GM23338 (cell line): ENCODE results near the gene UBTD1. TPM values are rescaled to one million over a fixed set of nuclear protein-coding genes. Genes with fewer than 3 reads are reported as not detected.
"Not testable (repeated sequence)": the region's sequence is repeated elsewhere in the genome, so short reads cannot be mapped to it uniquely, and the experiment has no call there.

Source experiments
- ATAC-seq: fragments of 200-7000 bp; cut with Tn5 transposase; 3 replicates; pipeline ENCODE4 v1.9.1; 2020
- DNase-seq: peaks from one replicate; pipeline ENCODE4 v3.0.0-alpha.2; 2015; ENCODE audit warnings: low spot score
- H2AFZ ChIP-seq: fragments of 200-600 bp; sonication (generic); 2 replicates; pipeline ENCODE4 v1.8.0; 2016; ENCODE audit warnings: antibody characterized with exemption, mild to moderate bottlenecking, moderate library complexity
- H3F3A ChIP-seq: fragments of 200-600 bp; sonication (generic); replicated peaks from 2 replicates; pipeline ENCODE4 v1.8.0; 2017; ENCODE audit warnings: antibody characterized with exemption, mixed run types, low read depth
- H3K27ac ChIP-seq: fragments of 200-600 bp; sonication (generic); 2 replicates; pipeline ENCODE4 v1.6.1; 2016; ENCODE audit warnings: low read depth
- H3K27me3 ChIP-seq: fragments of 200-600 bp; sonication (generic); 2 replicates; pipeline ENCODE4 v1.8.0; 2016; ENCODE audit warnings: mild to moderate bottlenecking, mixed run types, moderate library complexity; ENCODE audit not compliant: insufficient read depth
- H3K36me3 ChIP-seq: fragments of 200-600 bp; sonication (generic); 2 replicates; pipeline ENCODE4 v1.8.0; 2016; ENCODE audit warnings: mild to moderate bottlenecking; ENCODE audit not compliant: insufficient read depth
- H3K4me1 ChIP-seq: fragments of 200-600 bp; sonication (generic); 2 replicates; pipeline ENCODE4 v1.8.0; 2016; ENCODE audit warnings: mild to moderate bottlenecking, moderate library complexity; ENCODE audit not compliant: insufficient read depth
- H3K4me2 ChIP-seq: fragments of 200-600 bp; sonication (generic); 2 replicates; pipeline ENCODE4 v1.7.1; 2017; ENCODE audit warnings: mixed run types
- H3K4me3 ChIP-seq: fragments of 200-600 bp; sonication (generic); 2 replicates; pipeline ENCODE4 v1.6.1; 2016; ENCODE audit warnings: mixed run types
- H3K79me2 ChIP-seq: fragments of 200-600 bp; sonication (generic); replicated peaks from 2 replicates; pipeline ENCODE4 v1.8.0; 2017; ENCODE audit warnings: mild to moderate bottlenecking; ENCODE audit not compliant: insufficient read depth
- H3K9me2 ChIP-seq: fragments of 200-600 bp; sonication (generic); 2 replicates; pipeline ENCODE4 v1.8.0; 2017; ENCODE audit not compliant: insufficient read depth
- H4K20me1 ChIP-seq: fragments of 200-600 bp; sonication (generic); replicated peaks from 2 replicates; pipeline ENCODE4 v1.8.0; 2017; ENCODE audit warnings: mild to moderate bottlenecking; ENCODE audit not compliant: insufficient read depth
- H3K27ac Mint-ChIP-seq: 2 replicates; pipeline ENCODE4 v1.8.0; 2020; ENCODE audit warnings: inconsistent platforms, mild to moderate bottlenecking, moderate library complexity, mixed read lengths
- H3K27me3 Mint-ChIP-seq: 3 replicates; pipeline ENCODE4 v1.8.0; 2022; ENCODE audit warnings: low read depth, mild to moderate bottlenecking, moderate library complexity, mixed read lengths, inconsistent platforms; ENCODE audit not compliant: insufficient read depth, poor library complexity
- H3K36me3 Mint-ChIP-seq: 3 replicates; pipeline ENCODE4 v1.8.0; 2021; ENCODE audit warnings: low read depth, mild to moderate bottlenecking, inconsistent platforms, moderate library complexity, mixed read lengths
- H3K4me1 Mint-ChIP-seq: 3 replicates; pipeline ENCODE4 v1.8.0; 2020; ENCODE audit warnings: mild to moderate bottlenecking, inconsistent platforms, mixed read lengths
- H3K4me3 Mint-ChIP-seq: 3 replicates; pipeline ENCODE4 v1.8.0; 2021; ENCODE audit warnings: moderate library complexity, mild to moderate bottlenecking, inconsistent platforms, mixed read lengths
- H3K9me3 Mint-ChIP-seq: 3 replicates; pipeline ENCODE4 v1.8.0; 2020; ENCODE audit warnings: moderate library complexity, mild to moderate bottlenecking, inconsistent platforms, mixed read lengths
- CTCF ChIP-seq, 2 experiments: fragments of 200-600 bp in 1 of 2; sonication (generic) in 1 of 2; conservative IDR thresholded peaks; 2 replicates each; pipeline versions ENCODE4 v1.5.1 to v1.6.1; 2016 to 2017; ENCODE audit warnings: antibody characterized with exemption in 2 of 2, low read depth in 2 of 2, mild to moderate bottlenecking in 2 of 2, moderate library complexity in 1 of 2
- REST ChIP-seq: IDR thresholded peaks from one replicate; pipeline ENCODE4 v1.6.1; 2018; ENCODE audit warnings: antibody characterized with exemption; ENCODE audit not compliant: unreplicated experiment
- ZNF462 ChIP-seq: fragments of 250-450 bp; sonication (Bioruptor Pico); IDR thresholded peaks from 2 replicates; pipeline ENCODE4 v1.5.0; 2020; ENCODE audit warnings: mild to moderate bottlenecking, moderate library complexity
- polyA plus RNA-seq: library from polyadenylated mRNA; unstranded; fragments of >200 nt; fragmentation: Nextera tagmentation; extraction: Ambion mirVana; gene quantifications from 2 replicates; pipeline ENCODE4 v1.2.1, GENCODE V29; 2016
- total RNA-seq: library from RNA; depleted of rRNA; stranded (reverse); fragments of >200 nt; shearing (Covaris generic); gene quantifications from 2 replicates; pipeline ENCODE4 v1.2.3, GENCODE V29; 2014

Gene UBTD1
- total and polyA plus RNA-seq, 2 experiments from 2014 or later = 17.3 to 29.0 TPM

- not testable (repeated sequence) for H3K27me3 Mint-ChIP-seq, H3K27ac Mint-ChIP-seq, H3K4me3 ChIP-seq, DNase-seq, H3K4me3 Mint-ChIP-seq, H3K4me1 ChIP-seq, ATAC-seq, H3K36me3 ChIP-seq, H2AFZ ChIP-seq, H3K27me3 ChIP-seq, H4K20me1 ChIP-seq, H3K79me2 ChIP-seq, H3K36me3 Mint-ChIP-seq, H3K9me3 Mint-ChIP-seq, H3K4me2 ChIP-seq, H3F3A ChIP-seq, H3K27ac ChIP-seq, H3K9me2 ChIP-seq
- H3K4me1 Mint-ChIP-seq = peaks cover 12% of the 10 kb centered on the region; the same call in 2 of the 3 replicates
These were observed 77.8 kb downstream of the UBTD1 start for GRCh38 chr10:97576487-97576886.

GRCh38 chr10:97577701-97578100, 79.0 kb downstream of the UBTD1 start:
- Histone ChIP-seq H3K9me2 (no peaks in the 10 kb centered on the region), H3K36me3 (no peaks in the 10 kb centered on the region), H3K4me3 (no peak overlapping the region), H3F3A (no peaks in the 10 kb centered on the region), H3K4me1 (no peaks in the 10 kb centered on the region), H3K27ac (no peak overlapping the region), H3K79me2 (no peaks in the 10 kb centered on the region), H3K27me3 (no peaks in the 10 kb centered on the region), H3K4me2 (no peak overlapping the region), H2AFZ (no peak overlapping the region), H4K20me1 (no peaks in the 10 kb centered on the region)
- ATAC-seq (no peak), DNase-seq (no peak)
- Mint-ChIP-seq H3K4me1 (peaks cover 10% of the 10 kb centered on the region; the same call in 2 of the 3 replicates), H3K27me3 (peaks cover 5% of the 10 kb centered on the region), H3K4me3 (no peak overlapping the region), H3K36me3 (no peaks in the 10 kb centered on the region), H3K27ac (no peak overlapping the region), H3K9me3 (no peaks in the 10 kb centered on the region)
- no peak for TF ChIP-seq REST
- no peak for TF ChIP-seq ZNF462 (CRISPR knock-in tag)
- no peak for TF ChIP-seq CTCF (conservative IDR thresholded peaks at IDR 0.05; ENCODE audit: low read depth in 2 of 2)
